COLO829 (cell line): Measurements from ENCODE around the gene ECHDC1.
"Not testable (repeated sequence)": the region's sequence is repeated elsewhere in the genome, so short reads cannot be mapped to it uniquely, and the experiment has no call there.

Source experiments
- DNase-seq: peaks from one replicate; pipeline ENCODE4 v3.0.0; 2012; ENCODE audit warnings: low spot score

The ECHDC1 gene

DNA sequence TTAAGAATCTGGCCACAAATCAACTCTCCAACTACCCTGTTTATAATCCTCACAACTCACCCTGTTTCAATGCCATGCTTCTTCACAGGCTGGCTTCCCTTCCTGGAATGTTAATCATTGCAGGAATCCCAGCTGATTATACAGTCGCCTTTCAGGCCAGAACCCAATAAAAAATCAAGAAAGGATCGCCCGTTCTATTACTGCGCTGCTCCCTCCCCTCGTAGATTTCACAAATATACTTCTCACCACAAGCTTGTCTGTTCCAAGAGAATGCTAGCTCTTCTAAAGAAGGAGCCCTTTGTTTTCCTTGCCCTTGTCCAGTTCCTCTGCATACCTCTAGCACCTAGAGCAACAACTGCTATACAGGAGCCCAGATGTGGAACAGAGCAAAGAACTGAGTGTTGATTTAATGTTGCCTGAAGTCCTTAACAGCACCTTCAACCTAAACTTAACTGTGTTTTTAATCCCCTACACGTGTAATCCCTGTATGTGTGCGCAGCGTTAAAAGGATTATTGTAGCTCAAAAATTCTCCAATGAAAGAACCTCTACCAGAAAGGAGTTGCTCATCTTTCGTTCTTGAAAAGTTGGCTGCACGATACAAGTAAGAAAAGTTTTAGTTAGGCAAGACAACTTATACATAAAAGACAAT is 988 bp downstream of the ECHDC1 start:
- DNase-seq: peak; percentile 68

DNA sequence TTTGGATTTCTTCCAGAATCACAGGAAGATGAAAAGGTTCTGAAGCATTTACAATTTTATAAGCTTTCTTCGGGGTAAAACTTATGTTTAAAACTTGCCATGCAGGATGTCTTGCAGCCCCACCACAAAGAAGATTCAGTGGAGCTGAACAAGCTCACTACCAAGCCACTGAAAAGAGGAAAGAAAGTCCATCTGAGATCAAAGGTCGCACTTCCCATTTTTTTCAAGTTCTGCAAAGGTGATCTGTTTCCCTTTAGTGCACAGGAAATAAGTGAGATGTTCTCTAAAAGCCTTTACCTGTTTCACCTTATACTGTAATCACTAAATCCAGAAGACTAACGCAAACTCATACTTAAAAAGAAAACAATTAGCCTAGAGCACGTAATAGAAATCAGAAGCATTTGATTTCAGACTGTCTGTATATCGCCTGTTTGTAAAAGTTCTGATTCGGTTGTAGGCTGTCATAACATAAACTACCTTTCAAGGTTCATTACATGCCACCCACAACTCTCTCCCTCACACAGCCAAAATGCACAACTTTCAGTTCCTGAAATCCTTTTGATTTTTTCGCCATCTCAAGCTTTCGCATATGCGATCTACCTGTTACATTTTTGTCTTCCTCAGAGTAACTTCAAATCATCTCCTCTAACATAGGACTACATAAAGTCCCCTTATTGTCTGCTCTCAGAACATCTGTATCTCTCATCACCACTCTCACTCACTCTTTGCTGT is 1.8 kb downstream of the ECHDC1 start:
- DNase-seq: no peak

DNA sequence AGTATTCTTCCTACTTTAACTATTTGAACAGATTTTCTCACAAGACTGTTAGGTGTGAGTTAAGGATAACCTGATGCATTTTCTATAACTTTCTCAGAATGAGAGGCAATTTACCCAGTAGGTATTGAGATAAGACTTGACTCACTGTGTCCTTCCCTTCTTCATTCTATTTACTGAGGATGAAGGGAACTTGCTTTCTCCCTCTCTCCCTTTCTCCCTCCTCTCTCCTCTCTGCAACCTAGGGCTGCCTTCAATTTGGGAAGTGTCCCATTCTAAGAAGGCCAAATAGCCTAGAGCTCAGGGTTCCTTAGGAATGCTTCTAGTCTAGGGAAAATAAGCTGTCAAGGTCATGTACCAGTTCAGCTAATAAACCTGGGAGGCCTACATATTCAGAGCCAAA is 3.2 kb downstream of the ECHDC1 start:
- DNase-seq: no peak

DNA sequence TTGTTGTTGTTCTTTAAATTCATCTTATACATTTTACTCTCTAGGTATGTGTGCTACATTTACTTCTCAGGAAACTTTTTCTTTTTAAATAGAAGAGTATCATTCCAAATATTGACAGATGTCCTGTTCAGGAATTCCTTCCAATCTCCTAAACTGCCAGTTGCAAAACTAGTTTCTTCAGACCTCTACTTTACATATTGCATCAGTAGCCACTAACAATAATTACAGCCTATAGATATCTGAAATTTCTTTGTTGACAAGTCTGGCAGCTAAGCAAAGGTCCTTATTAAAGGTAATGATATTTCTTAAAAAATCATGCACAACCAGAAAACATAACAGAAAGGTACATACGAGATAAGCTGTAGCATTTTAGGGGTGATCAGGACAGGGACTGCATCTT is 4.5 kb downstream of the ECHDC1 start:
- no peak for DNase-seq

DNA sequence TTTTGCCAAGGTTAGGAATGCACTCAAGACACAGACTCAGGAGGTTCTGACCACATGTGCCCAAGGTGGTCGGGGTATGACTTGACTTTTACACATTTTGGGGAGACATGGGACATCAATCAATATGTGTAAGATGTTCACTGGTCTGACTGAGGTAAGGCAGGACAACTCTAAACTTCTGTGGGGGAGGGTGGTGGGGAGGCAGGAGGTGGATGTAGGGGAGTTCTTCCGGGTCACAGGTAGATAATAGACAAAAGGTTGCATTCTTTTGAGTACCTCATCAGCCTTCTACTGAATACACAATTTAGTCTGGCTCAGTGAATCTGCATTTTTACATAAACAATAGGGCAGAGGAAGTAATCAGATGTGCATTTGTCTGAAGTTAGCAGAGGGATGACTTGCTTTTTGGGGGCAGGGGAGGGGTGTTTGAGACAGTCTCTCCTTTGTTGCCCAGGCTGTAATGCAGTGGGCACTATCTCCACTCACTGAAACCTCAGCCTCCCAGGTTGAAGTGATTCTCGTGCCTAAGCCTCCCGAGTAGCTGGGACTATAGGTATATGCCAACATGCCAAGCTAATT is 10.9 kb downstream of the ECHDC1 start:
- no peak for DNase-seq

DNA sequence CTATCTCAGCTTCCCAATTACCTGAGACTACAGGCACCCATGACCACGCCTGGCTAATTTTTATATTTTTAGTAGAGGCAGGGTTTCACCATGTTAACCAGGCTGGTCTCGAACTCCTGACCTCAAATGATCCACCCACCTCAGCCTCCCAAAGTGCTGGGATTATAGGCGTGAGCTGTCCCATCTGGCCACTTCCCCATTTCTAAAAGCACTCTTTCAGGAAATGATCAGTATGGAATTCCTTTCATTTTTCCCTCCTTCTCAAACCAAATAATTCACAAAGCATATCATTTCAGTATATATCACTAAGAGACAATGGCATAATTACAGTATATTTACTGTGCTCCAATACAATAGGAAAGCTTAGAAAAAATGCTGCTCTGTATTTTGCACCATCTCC is 12.2 kb downstream of the ECHDC1 start:
- not testable (repeated sequence) for DNase-seq

DNA sequence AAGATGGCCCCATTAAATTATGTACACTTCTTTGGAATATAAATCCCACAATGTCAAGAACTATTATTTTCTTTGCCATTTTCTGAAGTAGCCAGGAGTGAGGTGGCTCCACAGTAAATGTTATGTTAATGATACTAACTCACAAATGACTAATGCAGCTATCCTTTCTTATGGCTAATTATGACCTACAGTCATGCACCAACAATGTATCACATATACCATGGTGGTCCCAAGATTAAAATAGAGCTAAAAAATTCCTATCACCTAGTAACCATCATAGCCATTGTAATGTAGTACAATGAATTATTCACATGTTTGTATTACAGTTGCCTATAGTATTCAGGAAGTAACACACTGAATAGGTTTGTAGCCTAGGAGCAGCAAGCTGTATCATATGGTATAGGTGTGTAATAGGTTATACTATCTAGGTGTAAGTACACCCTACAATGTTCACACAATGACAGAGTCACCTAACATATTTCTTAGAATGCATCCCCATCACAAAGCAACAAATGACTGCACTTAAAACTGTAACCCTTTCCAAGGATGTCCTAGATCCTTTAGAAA is 15.3 kb downstream of the ECHDC1 start:
- no peak for DNase-seq

DNA sequence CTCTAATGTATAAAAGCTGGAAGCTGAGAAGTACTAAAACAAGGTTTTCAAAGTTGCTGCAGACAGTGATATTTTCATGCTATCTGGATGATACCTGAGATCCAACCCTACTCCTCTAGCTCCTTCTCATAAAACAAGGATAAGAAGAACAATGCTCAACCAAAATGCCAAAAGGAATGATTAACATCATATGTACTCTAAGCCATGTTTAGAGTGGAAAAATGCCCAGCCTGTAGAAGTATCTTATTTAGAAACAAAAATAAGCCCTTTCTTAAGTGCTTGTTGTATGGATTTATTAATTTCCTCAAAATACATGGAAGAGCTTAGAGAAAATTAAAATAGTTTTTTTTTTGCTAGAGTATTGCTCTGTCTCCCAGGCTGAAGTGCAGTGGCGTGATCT is 23.7 kb downstream of the ECHDC1 start:
- DNase-seq: no peak

DNA sequence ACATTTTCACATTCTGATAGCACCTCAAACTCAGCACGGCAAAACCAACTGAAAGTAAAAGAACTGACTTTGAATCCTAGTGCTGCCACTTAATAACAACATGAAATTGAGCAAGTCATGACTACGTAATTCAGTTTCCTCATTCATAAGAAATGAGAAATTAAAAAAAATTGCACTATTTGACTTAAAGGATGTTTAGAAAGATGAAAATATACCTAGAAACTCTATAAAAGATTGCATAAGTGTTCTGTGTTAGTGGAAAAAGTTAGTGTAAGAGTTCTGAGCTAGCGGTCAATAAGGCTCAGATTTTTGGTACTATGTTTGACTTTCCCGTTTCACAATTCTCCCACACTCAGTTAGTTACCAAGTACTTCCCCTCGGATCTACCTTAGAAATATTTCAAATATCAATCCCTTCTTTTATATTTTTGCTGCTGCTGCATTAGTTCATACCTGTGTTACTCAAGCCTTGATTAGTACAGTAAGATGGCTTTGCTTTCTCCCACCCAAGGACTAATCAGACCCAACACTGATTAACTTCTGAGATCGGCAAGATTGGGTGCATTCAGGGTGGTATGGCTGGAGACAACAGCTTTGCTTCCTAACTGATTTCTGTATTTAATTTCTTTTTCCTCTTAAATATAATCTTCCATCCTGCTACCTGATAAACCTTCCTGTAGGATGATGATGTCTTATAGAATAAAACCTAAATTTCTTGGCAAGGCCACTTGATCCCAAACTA is 25.9 kb downstream of the ECHDC1 start:
- no peak for DNase-seq

DNA sequence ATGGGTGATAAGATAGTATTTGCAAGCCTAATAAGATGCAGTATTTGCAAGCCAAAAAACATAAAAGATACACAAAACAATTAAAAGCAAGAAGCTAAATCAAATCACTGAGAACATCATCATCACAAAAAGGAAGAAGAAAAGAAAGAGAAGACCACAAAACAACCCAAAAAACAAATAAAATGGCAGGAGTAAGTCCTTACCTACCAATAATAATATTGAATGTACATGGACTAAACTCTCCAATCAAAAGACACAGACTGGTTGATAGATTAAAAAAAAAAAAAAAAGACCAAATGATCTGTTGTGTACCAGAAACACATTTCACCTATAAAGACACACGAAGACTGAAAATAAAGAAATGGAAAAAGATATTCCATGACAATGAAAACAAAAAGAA is 37.7 kb downstream of the ECHDC1 start:
- no peak for DNase-seq

DNA sequence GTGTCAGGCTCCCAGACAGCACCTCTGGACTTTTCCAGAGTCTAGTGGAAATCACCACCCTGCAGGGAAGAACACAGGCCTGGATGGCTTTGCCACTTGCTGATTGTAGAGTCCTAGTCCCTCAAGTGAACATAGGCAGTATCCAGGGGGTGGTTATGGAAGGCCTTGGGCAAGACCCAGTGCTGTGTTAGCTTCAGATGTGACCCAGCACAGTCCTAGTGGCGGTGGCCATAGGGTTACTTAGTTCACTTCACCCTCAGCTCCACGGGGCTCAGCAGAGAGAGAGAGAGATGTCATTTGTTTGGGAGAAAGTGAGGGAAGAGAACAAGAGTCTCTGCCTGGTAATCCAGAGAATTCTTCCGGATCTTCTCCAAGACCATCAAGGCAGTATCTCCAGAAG is 39.5 kb downstream of the ECHDC1 start:
- no peak for DNase-seq

DNA sequence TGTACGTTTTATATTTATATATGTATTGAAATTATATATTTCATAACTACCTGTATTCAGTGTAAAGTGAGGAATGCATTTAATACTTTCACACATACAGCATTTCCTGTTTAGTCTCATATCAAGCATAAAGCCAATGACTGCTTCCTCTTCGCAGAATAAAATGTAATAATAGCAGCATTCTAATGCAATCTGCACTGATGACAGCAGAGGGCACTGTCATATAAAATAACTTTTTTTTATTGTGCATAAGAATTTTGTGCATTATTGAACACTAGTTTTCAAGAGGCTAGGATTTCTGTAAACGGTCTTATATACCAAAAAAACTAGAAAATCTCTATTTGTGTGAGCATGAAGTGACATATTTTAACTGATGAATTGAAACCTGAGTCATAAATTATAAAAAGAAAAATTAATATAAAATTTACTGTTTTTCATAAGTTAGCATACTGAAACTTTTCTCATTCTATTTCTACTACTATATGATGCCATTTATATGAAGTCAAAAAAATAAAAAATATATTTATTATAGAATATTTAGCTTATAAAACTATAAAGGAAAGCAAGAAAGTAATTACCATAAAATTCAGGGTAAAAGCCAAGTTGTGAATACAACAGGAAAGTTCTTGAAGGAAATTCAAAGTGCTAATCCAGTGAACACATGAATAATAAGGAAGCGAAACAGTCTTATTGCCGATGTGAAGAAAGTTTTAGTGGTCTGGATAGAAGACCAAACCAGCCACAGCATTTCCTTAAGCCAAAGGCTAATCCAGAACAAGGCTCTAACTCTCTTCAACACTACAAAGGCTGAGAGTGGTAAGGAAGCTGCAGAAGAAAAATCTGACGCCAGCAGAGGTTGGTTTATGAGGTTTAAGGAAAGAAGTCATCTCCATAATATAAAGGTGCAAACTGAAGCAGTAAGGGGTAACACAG is 40.4 kb downstream of the ECHDC1 start:
- peak; percentile 65 for DNase-seq

DNA sequence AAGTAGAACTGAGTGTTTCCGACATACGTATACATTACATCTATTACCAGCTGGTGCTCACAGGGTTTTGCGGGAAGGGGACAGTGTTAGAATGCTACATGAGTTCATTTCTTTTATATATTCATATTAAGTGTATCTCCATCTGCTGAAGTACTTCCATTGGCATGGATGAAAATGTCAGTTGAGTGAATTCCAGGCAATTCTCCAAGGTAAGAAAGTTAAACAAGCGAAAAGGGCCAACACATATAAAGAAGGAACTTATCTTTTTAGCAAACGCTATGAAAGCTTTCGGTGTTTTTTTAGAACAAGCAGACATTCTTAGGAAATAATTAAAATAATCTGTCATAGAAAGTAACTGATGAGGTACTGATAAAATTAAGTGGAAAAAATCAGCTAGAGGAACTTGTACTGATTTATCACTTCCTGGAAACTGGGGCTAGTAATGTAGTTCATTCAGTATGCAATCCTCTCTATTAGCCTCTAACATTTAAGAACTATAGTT is 42.2 kb downstream of the ECHDC1 start:
- DNase-seq: peak; percentile 37

DNA sequence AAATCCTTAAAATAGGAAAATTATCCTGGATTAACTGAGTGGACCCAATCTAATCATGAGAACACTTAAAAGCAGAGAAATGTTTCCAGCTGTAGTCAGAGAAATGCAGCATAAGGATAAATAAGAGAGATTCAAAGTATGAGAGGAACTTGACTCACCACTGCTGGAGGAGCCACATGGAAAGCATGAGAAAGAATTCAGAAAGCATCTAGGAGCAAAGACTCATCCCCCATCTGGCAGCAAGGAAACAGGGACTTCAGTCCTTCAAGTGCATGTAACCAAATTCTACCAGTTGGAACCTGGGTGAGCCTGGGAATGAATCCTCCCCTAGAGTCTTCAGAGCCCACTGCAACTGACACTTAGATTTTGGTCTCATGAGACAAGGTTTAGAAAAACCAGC is 43.0 kb downstream of the ECHDC1 start:
- DNase-seq: peak; percentile 6

DNA sequence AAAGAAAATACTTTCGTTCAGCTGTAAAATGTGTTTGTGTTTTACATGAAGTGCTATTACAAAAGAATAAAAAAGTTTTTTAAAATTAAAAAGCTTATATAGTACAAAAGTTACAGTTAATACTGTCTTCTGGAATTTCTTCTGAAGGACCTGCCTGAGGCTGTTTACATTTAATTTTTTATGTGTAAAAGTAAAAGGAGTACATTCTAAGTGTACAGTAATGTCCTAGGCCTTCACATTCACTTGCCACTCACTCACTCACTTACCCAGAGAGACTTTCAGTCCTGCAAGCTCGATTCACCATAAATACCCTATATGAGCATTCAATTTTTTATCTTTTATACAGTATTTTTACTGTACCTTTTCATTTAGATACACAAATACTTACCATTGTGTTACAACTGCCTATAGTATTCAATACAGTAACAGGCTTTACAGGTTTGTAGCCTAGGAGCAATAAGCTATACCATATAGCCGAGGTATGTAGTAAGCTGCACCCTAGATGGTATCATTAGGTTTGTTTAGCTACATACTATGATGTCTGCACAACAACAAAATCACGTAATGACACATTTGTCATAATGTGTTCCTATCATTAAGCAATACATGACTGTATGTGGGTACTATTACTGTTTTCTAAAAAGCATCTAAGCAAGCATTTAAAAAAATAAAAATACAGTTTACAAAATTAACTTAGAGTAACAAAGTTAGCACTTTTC is 43.7 kb downstream of the ECHDC1 start:
- no peak for DNase-seq

DNA sequence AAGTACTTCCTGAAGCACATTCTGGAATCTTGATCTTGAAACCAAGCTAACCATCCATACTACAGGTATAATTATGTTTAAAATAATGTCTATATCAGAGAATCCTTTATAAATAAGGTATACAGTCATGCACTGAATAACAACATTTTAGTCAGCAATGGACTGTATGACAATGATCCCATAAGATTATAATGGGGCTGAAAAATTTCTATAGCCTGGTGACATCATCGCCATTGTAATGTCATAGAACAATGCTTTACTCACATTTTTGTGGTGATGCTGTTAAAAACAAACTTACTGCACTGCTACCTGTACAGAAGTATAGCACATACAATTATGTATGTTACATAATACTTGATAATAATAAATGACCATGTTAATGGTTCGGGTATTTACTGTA is 44.9 kb downstream of the ECHDC1 start:
- no peak for DNase-seq

DNA sequence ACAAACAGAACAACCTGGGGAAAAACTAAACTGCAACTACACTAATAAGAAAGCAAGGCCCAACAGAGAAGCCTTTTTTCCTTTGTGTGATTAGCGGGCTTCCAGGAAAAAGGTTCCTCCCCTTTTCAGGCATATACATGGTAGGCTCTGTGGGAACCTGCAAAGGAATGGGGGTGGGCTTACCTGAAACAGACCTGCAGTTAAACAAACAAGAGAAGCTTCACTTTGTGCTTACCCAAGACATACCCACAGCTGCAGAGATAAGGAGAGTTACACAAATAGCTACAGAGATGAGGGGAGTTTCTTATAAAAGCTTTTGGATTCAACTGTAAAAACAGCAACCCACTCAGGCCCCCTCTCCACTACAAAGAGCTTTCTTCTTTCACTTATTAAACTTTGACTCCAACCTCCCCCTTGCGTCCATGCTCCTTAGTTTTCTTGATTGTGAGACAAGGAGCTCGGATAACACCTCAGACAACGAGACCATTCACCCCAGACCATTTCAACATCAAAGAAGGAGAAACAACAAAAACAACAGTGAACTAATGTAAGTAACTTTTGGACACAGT is 45.8 kb downstream of the ECHDC1 start:
- DNase-seq: no peak

DNA sequence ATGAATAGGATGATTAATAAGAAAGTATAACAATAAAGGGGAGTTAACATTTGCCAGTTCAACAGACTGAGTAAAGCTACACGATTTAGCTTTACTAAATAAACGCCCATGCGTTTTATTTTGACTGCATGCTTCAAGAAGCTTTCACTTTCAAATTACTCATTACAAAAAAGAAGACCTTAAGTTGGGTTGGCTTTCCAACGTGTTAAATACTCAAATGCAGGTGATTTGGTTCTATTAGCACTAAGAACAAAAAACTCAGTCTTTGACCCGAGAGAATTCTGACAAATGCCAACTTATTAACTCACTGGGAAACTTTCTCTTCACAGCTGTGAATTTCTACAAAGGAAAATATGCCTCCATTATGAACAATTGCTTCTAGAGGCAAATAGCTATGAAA is 51.9 kb downstream of the ECHDC1 start:
- DNase-seq: no peak

DNA sequence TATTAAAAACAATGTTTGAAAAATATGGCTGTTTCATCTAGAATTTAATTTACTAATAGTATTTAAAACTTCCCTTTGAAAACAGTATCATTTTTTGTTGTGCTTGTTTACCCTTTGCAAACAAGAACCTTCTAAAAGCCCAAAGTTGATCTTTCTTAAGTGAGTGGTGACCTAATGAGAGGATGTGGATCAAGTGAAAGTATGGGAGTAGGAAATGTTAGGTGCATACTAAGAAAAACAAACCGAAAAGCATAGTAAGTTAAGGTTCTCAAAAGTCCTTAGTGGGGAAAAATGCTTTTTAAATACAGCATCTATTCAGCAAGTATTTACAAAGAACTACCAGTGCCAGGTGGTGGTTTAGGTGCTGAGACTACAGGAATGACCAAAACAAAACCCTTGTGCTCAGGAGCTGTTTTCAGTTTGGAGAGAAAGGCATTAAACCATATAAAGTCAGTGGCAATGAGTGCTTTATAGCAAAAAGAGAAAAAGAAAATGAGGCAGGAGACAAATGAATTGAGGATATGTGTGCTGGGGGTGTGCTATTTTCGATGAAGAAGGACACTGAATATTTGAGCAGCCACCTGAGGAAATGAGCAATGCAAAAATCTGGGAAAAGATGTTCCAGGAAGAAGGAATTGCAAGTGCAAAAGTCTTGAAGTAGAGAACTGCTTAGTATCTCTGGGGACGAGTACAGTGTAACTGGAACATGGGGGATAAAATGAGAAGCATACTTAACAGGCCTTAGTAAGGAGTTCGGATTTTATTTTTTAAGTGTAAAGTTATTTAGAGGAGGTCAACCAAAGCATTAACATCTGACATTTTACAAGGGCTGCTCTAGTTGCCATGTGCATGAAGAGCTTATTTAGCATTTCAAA is 52.8 kb downstream of the ECHDC1 start:
- DNase-seq: no peak
